H9 (cell line): Measurements from ENCODE around the gene KIT. TPM values are rescaled to one million over a fixed set of nuclear protein-coding genes. Genes with fewer than 3 reads are reported as not detected.

Source experiments
- DNase-seq: peaks from one replicate; pipeline ENCODE4 v3.0.0-alpha.2; 2017
- H2AFZ ChIP-seq: one replicate; pipeline ENCODE4 v1.6.1; 2013; ENCODE audit warnings: mild to moderate bottlenecking, low read length, control low read depth, moderate library complexity
- H2AK5ac ChIP-seq: 2 replicates; pipeline ENCODE4 v1.6.1; 2013; ENCODE audit warnings: low read length, control low read depth, mixed read lengths; ENCODE audit not compliant: insufficient read length
- H2BK120ac ChIP-seq: one replicate; pipeline ENCODE4 v1.6.1; 2013; ENCODE audit warnings: low read depth, mild to moderate bottlenecking, low read length, control low read depth, inconsistent platforms; ENCODE audit not compliant: poor library complexity, severe bottlenecking
- H2BK12ac ChIP-seq: 2 replicates; pipeline ENCODE4 v1.6.1; 2013; ENCODE audit warnings: low read length, control low read depth, mixed read lengths, low read depth; ENCODE audit not compliant: insufficient read length
- H2BK15ac ChIP-seq: 2 replicates; pipeline ENCODE4 v1.6.1; 2013; ENCODE audit warnings: low read depth, low read length, control low read depth
- H2BK20ac ChIP-seq: one replicate; pipeline ENCODE4 v1.6.1; 2013; ENCODE audit warnings: low read depth, mild to moderate bottlenecking, low read length, control low read depth, inconsistent platforms; ENCODE audit not compliant: poor library complexity, severe bottlenecking
- H2BK5ac ChIP-seq: 2 replicates; pipeline ENCODE4 v1.6.1; 2013; ENCODE audit warnings: low read length, control low read depth, mixed read lengths; ENCODE audit not compliant: insufficient read length
- H3K14ac ChIP-seq: 2 replicates; pipeline ENCODE4 v1.6.1; 2013; ENCODE audit warnings: low read length, control low read depth; ENCODE audit not compliant: insufficient read depth
- H3K18ac ChIP-seq: 2 replicates; pipeline ENCODE4 v1.6.1; 2013; ENCODE audit warnings: low read depth, mild to moderate bottlenecking, mixed read lengths, low read length, control low read depth; ENCODE audit not compliant: insufficient read length
- H3K23ac ChIP-seq: 2 replicates; pipeline ENCODE4 v1.6.1; 2013; ENCODE audit warnings: low read length, control low read depth, mixed read lengths, low read depth; ENCODE audit not compliant: insufficient read length
- H3K23me2 ChIP-seq: 2 replicates; pipeline ENCODE4 v1.6.1; 2013; ENCODE audit warnings: low read depth, mild to moderate bottlenecking, mixed read lengths, low read length, control low read depth; ENCODE audit not compliant: insufficient read length, poor library complexity, severe bottlenecking
- H3K27ac ChIP-seq: 2 replicates; pipeline ENCODE4 v1.5.1; 2013; ENCODE audit warnings: low read length, control low read depth, mixed read lengths, low read depth; ENCODE audit not compliant: insufficient read length
- H3K27me3 ChIP-seq: 2 replicates; pipeline ENCODE4 v1.6.1; 2013; ENCODE audit warnings: low read length, control low read depth, inconsistent platforms; ENCODE audit not compliant: insufficient read depth
- H3K4ac ChIP-seq: 2 replicates; pipeline ENCODE4 v1.6.1; 2013; ENCODE audit warnings: low read depth, mild to moderate bottlenecking, control low read depth, inconsistent platforms, low read length, moderate library complexity
- H3K4me1 ChIP-seq: 2 replicates; pipeline ENCODE4 v1.6.1; 2013; ENCODE audit warnings: low read length, control low read depth, inconsistent platforms; ENCODE audit not compliant: insufficient read depth
- H3K4me2 ChIP-seq: 2 replicates; pipeline ENCODE4 v1.6.1; 2013; ENCODE audit warnings: low read length, control low read depth, mixed read lengths; ENCODE audit not compliant: insufficient read length, insufficient read depth
- H3K56ac ChIP-seq: 2 replicates; pipeline ENCODE4 v1.6.1; 2013; ENCODE audit warnings: low read depth, mild to moderate bottlenecking, mixed read lengths, low read length, control low read depth; ENCODE audit not compliant: insufficient read length
- H3K79me1 ChIP-seq: 2 replicates; pipeline ENCODE4 v1.6.1; 2013; ENCODE audit warnings: low read depth, mild to moderate bottlenecking, moderate library complexity, low read length, control low read depth, inconsistent platforms; ENCODE audit not compliant: insufficient read depth, poor library complexity, severe bottlenecking
- H3K79me2 ChIP-seq: 2 replicates; pipeline ENCODE4 v1.6.1; 2013; ENCODE audit warnings: low read length, control low read depth, inconsistent platforms; ENCODE audit not compliant: insufficient read depth
- H3K9ac ChIP-seq: 2 replicates; pipeline ENCODE4 v1.6.1; 2013; ENCODE audit warnings: low read length, control low read depth, mixed read lengths; ENCODE audit not compliant: insufficient read length; ENCODE audit errors: extremely low read depth
- H3K9me3 ChIP-seq: one replicate; pipeline ENCODE4 v1.6.1; 2013; ENCODE audit warnings: low read depth, low read length, inconsistent platforms; ENCODE audit not compliant: control insufficient read depth
- H3T11ph ChIP-seq: one replicate; pipeline ENCODE4 v1.6.1; 2013; ENCODE audit warnings: mild to moderate bottlenecking, low read length, control low read depth, inconsistent platforms
- H4K20me1 ChIP-seq: one replicate; pipeline ENCODE4 v1.6.1; 2013; ENCODE audit not compliant: control insufficient read depth, insufficient read length, insufficient read depth
- H4K5ac ChIP-seq: 2 replicates; pipeline ENCODE4 v1.6.1; 2013; ENCODE audit warnings: low read depth, mild to moderate bottlenecking, mixed read lengths, low read length, control low read depth; ENCODE audit not compliant: insufficient read length
- H4K8ac ChIP-seq: replicated peaks from 2 replicates; pipeline ENCODE4 v1.6.1; 2013; ENCODE audit warnings: low read length, control low read depth, mixed read lengths, low read depth; ENCODE audit not compliant: insufficient read length
- H4K91ac ChIP-seq: 2 replicates; pipeline ENCODE4 v1.6.1; 2013; ENCODE audit warnings: low read depth, mild to moderate bottlenecking, moderate library complexity, mixed read lengths, low read length, control low read depth; ENCODE audit not compliant: insufficient read length
- H3K27ac Mint-ChIP-seq, 3 experiments: 2 replicates in 2 of 3; 3 replicates in 1 of 3; pipeline ENCODE4 v1.8.0; 2020 to 2021; ENCODE audit warnings: mixed read lengths in 3 of 3, mild to moderate bottlenecking in 1 of 3, moderate library complexity in 1 of 3
- H3K27me3 Mint-ChIP-seq: 2 replicates; pipeline ENCODE4 v1.8.0; 2021; ENCODE audit warnings: low read depth, mild to moderate bottlenecking, moderate library complexity, mixed read lengths
- H3K36me3 Mint-ChIP-seq, 3 experiments: 2 replicates in 2 of 3; 3 replicates in 1 of 3; pipeline ENCODE4 v1.8.0; 2020 to 2021; ENCODE audit warnings: low read depth in 3 of 3, mixed read lengths in 3 of 3; ENCODE audit not compliant: insufficient read depth in 1 of 3
- H3K4me1 Mint-ChIP-seq, 2 experiments: 2 replicates each; pipeline ENCODE4 v1.8.0; 2020; ENCODE audit warnings: mixed read lengths in 2 of 2
- H3K4me3 Mint-ChIP-seq, 2 experiments: 2 replicates in 1 of 2; 3 replicates in 1 of 2; pipeline ENCODE4 v1.8.0; 2020 to 2021; ENCODE audit warnings: mild to moderate bottlenecking in 2 of 2, mixed read lengths in 2 of 2, moderate library complexity in 1 of 2
- H3K9me3 Mint-ChIP-seq, 2 experiments: 2 replicates in 1 of 2; 3 replicates in 1 of 2; pipeline ENCODE4 v1.8.0; 2020; ENCODE audit warnings: mild to moderate bottlenecking in 2 of 2, mixed read lengths in 2 of 2, moderate library complexity in 1 of 2
- WGBS: extraction: QIAGEN DNeasy Blood & Tissue Kit; methylation state at CpG from one replicate; pipeline ENCODE4 v1.1.7; 2013; ENCODE audit warnings: missing lambda C conversion rate, low lambda C conversion rate, mixed read lengths; ENCODE audit not compliant: insufficient read length; ENCODE audit errors: extremely low coverage; 5-methylcytosine and 5-hydroxymethylcytosine counted together
- total RNA-seq: library from RNA; stranded (reverse); gene quantifications from 2 replicates; pipeline ENCODE4 v1.2.1, GENCODE V29; 2021
- TF ChIP-seq, protein P1 (sequence below): fragments of 200-600 bp; sonication (generic); conservative IDR thresholded peaks from 3 replicates; pipeline ENCODE4 v1.8.0; 2021; ENCODE audit warnings: antibody characterized with exemption, mild to moderate bottlenecking

The KIT gene
- total RNA-seq, 1 experiment from 2014 or later = 6.7 TPM

- no peak overlapping the region for H2AFZ ChIP-seq
- Mint-ChIP-seq H3K27ac (no peak overlapping the region), H3K4me3 (no peak overlapping the region), H3K4me1 (peaks cover 26 to 50% of the 10 kb centered on the region in 2 experiments), H3K9me3 (no peaks in the 10 kb centered on the region; a peak in 1 of 5 replicates), H3K36me3 (no peaks in the 10 kb centered on the region; a peak in 1 of 7 replicates), H3K27me3 (peaks cover 26% of the 10 kb centered on the region)
- no peaks in the 10 kb centered on the region; the same call in 1 of the 2 replicates for H3K79me2 ChIP-seq
- H3K9ac ChIP-seq = no peak overlapping the region
- no peak overlapping the region for H3K4me2 ChIP-seq
- H2BK20ac ChIP-seq = no peak overlapping the region
- no peak overlapping the region for H3K14ac ChIP-seq
- no peak overlapping the region for H3K18ac ChIP-seq
- no peak overlapping the region for H3K23ac ChIP-seq
- no peak overlapping the region for H2BK12ac ChIP-seq
- no peak overlapping the region for H3T11ph ChIP-seq
- no peaks in the 10 kb centered on the region for H3K9me3 ChIP-seq
- no peaks in the 10 kb centered on the region for H4K20me1 ChIP-seq
- TF ChIP-seq, protein P1, sequence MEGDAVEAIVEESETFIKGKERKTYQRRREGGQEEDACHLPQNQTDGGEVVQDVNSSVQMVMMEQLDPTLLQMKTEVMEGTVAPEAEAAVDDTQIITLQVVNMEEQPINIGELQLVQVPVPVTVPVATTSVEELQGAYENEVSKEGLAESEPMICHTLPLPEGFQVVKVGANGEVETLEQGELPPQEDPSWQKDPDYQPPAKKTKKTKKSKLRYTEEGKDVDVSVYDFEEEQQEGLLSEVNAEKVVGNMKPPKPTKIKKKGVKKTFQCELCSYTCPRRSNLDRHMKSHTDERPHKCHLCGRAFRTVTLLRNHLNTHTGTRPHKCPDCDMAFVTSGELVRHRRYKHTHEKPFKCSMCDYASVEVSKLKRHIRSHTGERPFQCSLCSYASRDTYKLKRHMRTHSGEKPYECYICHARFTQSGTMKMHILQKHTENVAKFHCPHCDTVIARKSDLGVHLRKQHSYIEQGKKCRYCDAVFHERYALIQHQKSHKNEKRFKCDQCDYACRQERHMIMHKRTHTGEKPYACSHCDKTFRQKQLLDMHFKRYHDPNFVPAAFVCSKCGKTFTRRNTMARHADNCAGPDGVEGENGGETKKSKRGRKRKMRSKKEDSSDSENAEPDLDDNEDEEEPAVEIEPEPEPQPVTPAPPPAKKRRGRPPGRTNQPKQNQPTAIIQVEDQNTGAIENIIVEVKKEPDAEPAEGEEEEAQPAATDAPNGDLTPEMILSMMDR = no peak
- peaks cover 5% of the 10 kb centered on the region; the same call in 1 of the 2 replicates for H3K4me1 ChIP-seq
- H3K56ac ChIP-seq = no peak overlapping the region
- WGBS = no CpG with 5 or more reads among the region's 6 CpGs
- H3K23me2 ChIP-seq = peaks cover 1% of the 10 kb centered on the region
- H4K5ac ChIP-seq = no peak overlapping the region
- no peak overlapping the region for H2BK120ac ChIP-seq
- H2BK5ac ChIP-seq = no peak overlapping the region
- H4K8ac ChIP-seq = no peak overlapping the region
- H4K91ac ChIP-seq = no peak overlapping the region
- no peak overlapping the region for H2BK15ac ChIP-seq
- no peak overlapping the region for H3K27ac ChIP-seq
- DNase-seq = no peak
- no peak overlapping the region for H2AK5ac ChIP-seq
- no peak overlapping the region for H3K4ac ChIP-seq
- peaks cover 9% of the 10 kb centered on the region; the same call in 1 of the 2 replicates for H3K27me3 ChIP-seq
- no peaks in the 10 kb centered on the region for H3K79me1 ChIP-seq
Observed at GRCh38 chr4:54664400-54664799, 6.6 kb downstream of the KIT start.
